H54 (cell line): ENCODE results near the gene SPATA16.
"Not testable (repeated sequence)": the region's sequence is repeated elsewhere in the genome, so short reads cannot be mapped to it uniquely, and the experiment has no call there.

Source experiments
- DNase-seq: peaks from one replicate; pipeline ENCODE4 v3.0.0; 2011; ENCODE audit warnings: low spot score, mixed read lengths; ENCODE audit not compliant: insufficient read length
- FAIRE-seq: peaks from 3 replicates; lab custom pipeline; 2011; peaks lifted over from hg19 to GRCh38; lab: Jason Lieb, UNC
- POLR2A ChIP-seq: IDR thresholded peaks from 2 replicates; pipeline ENCODE4 v1.6.1; 2011; ENCODE audit warnings: low read depth, mild to moderate bottlenecking, low read length

SPATA16 gene

DNA sequence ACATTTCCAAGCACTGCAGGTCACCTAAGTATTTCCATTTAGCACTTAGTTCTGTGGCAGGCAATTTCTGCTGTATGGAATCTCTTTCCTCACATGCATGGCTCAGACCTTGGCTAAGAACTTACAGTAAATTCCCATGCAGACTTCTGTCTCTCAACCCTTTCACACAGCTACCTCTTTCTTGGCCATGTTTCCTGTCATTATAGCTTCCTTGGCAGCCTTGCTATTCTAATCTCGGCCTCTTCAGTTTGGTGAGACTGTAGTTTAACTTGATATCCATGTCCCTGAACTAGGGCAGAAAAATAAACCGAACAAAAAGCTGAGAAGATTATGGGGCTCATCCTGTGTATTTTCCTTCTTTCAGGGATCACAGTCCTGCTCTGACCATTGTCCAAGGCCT lies 96.0 kb downstream of the SPATA16 start:
- DNase-seq (no peak), FAIRE-seq (no peak)
- no peak for TF ChIP-seq POLR2A

DNA sequence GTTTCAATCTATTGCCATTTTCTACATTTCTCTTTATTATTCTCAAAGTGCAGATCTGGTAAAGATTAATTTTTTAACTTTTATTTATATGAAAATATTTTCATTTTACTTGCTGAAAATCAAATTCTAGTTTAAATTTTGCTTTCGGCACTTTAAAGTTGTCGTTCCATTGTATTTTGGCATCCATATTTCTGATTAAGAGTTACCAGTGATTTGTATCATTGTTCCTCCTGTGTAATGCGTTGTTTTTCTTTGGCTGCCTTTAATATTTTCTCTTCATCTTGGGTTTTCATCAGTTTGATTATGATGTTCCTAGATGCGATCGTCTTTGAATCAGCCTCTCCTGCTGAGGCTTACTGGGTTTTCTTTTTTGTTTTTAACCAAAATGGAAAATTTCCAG lies 97.3 kb downstream of the SPATA16 start:
- DNase-seq (no peak), FAIRE-seq (no peak)
- no peak for TF ChIP-seq POLR2A

GRCh38 chr3:173038484-173038871 lies 102.6 kb downstream of the SPATA16 start:
- DNase-seq (no peak), FAIRE-seq (no peak)
- no peak for TF ChIP-seq POLR2A

DNA sequence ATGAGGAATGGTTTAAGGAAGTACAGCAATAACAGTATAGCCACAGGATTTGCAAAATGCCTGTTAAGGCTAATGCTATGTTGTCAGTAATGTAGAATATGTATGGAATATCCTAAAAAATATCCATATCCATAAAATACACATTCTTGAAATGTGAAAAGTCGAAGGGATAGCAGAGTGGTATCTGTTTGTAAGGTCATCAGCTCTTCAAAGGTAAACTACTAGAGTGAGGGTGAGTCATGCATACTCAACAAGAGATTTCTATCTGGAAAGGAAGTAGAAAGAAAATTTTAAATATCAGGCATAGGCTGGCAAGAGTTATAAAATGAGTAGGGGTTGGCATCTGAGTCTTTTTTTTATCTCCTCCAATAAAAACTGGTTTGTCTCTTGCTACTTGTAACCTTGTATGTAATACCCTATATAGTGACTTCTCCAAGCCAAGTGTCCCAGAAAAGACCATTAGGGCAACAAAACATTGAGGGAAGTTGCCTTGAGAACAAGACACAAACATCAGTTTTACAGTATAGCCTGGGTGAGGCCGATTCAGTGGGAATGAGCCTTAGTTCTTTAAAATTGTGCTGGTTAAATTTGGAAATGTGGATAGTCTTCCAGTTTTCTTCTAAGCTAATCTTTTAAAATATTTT lies 103.1 kb downstream of the SPATA16 start:
- no peak for FAIRE-seq
- TF ChIP-seq POLR2A = no peak
- no peak for DNase-seq

DNA sequence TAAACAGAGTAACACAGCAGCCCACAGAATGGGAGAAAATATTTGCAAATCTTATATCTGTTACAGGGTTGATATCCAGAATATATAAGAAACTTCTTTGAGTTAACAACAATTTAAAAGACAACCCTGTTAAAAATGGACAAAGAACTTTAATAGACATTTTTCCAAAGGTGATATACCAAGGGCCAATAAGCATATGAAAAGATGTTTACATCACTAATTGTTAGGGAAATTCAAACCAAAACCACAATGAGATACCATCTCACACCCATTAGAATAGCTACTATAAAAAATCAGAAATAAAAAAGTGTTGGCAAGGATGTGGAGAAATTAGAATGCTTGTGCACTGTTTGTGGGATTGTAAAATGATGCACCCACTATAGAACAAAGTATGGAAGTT lies 110.8 kb downstream of the SPATA16 start:
- FAIRE-seq = no peak
- no peak for DNase-seq
- no peak for TF ChIP-seq POLR2A

DNA sequence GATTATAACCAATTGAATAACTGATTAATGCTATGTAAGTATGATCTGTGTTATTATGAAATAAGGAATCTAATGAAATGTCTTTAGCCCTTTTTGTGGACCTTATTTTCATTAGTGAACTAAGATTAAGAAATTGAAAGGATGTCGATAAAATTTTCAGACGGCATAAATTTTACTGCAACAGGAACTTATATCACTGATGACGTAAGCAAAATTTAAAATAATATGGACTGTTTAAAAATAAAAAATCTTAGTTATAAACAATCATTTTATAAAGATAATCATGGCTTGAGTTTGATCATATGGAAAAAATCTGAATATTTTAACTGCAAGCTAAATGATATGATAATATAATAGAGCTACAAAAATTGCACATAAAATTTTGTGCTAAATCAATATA lies 112.7 kb downstream of the SPATA16 start:
- no peak for TF ChIP-seq POLR2A
- no peak for FAIRE-seq

DNA sequence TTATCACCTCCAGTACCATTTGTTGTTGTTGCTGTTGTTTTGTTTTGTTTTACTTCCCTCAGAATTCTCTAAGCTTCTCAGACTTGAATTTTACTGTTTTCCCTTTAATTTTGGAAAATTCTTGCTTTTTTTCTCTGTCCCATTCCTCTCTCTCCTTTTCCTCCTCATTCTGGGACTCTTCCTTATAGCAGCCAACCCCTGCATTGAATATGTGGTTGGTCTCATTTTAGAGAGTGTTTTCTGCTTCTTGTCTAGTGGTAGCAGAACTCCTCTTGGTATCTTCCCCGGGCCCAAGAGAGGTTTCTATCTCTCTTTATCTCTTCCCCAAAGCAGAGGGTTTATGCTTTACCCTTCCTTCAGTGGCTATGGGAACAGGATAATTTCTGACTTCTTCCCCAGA lies 113.6 kb downstream of the SPATA16 start:
- FAIRE-seq (no peak), DNase-seq (no peak)
- TF ChIP-seq POLR2A = no peak

More for the DNA sequence above, 112.7 kb downstream of the SPATA16 start:
- DNase-seq = no peak

DNA sequence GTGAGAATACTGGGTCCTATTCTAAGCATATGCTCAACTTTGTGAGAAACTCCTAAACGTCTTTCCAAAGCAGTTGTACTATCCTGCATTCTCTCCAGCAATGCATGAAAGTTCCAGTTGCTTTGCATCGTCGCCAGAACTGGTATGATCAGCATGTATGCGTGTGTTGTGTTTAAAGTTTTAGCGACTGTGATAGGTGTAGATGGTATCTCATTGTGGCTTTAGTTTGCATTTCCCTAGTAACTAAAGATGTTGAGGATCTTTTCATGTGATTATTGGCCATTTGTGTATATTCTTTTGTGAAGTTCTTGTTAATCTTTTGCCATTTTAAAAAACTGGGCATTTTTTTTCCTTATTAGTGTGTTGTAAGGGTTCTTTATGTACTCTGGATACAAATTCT lies 115.1 kb downstream of the SPATA16 start:
- no peak for TF ChIP-seq POLR2A
- FAIRE-seq (no peak), DNase-seq (no peak)

- no peak for TF ChIP-seq POLR2A
- FAIRE-seq = no peak
- no peak for DNase-seq
Observed at GRCh38 chr3:173021547-173022185, 119.4 kb downstream of the SPATA16 start.

DNA sequence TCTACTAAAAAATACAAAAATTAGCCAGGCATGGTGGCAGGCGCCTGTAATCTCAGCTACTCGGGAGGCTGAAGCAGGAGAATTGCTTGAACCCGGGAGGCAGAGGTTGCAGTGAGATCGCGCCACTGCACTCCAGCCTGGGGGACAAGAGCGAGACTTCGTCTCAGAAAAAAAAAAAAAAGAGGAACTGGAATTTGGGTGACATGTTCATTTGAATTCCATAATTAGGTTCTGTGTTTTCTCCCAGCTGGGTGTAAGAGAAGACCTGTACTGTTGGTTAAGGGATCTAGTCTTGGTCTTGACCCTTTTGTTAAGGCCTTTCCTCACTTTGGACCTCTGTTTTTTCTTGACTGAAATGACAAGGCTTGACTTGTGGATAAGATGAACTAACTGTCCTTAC lies 120.9 kb downstream of the SPATA16 start:
- DNase-seq, FAIRE-seq: not testable (repeated sequence)

- FAIRE-seq (no peak), DNase-seq (no peak)
- no peak for TF ChIP-seq POLR2A
Observed at GRCh38 chr3:173019378-173019777, 121.7 kb downstream of the SPATA16 start.

GRCh38 chr3:173018758-173019157 lies 122.3 kb downstream of the SPATA16 start:
- no peak for DNase-seq
- no peak for FAIRE-seq
- TF ChIP-seq POLR2A = no peak

DNA sequence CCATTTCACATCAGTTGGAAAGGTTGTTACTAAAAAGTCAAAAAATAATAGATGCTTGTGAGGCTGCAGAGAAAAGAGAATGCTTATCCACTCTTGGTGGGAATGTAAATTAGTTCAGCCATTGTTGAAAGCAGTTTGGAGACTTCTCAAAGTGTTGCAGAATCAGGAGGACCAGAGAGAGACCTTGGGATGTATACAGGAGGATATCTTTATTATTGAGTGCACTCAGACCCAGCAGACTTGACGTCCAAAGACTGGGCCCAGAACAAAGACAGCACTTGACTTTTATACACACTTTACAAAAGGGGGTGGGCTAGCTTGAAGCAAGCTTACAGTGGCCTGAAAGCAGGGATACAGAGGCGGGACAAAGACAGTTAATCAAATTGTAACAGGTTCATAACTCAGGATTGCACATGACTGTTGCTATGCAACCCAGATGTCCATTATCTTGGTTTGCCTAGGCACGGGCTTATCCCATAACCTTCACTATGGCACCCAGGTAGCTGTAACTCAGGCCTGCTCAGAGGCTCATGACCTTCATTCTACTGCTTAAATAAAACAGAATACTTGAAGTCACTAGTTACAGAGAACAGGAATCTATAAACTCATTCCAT lies 127.7 kb downstream of the SPATA16 start:
- no peak for DNase-seq
- no peak for FAIRE-seq
- TF ChIP-seq POLR2A = no peak

GRCh38 chr3:173009410-173009809 lies 131.6 kb downstream of the SPATA16 start:
- DNase-seq (no peak), FAIRE-seq (no peak)
- no peak for TF ChIP-seq POLR2A

- no peak for TF ChIP-seq POLR2A
- FAIRE-seq = no peak
- DNase-seq = no peak
Observed at GRCh38 chr3:173008978-173009377, 132.1 kb downstream of the SPATA16 start.
